IMR-90 (cell line): ENCODE measurements around the gene GFPT1. TPM values are rescaled to one million over a fixed set of nuclear protein-coding genes. Genes with fewer than 3 reads are reported as not detected.

ENCODE experiments used
- ATAC-seq: fragments of 200-7000 bp; cut with Tn5 transposase; 2 replicates; pipeline ENCODE4 v1.9.1; 2020; ENCODE audit warnings: low read depth, mild to moderate bottlenecking, moderate library complexity
- BruUV-seq: library from RNA; stranded (reverse); fragments of 400-500 nt; replicated peaks from 2 replicates; lab custom pipeline; 2021; lab: Mats Ljungman, UMichigan
- CTCF ChIA-PET: fragments of 300-600 bp; formaldehyde crosslinking; extraction: SDS; loops from one replicate; lab custom pipeline; 2021; ENCODE audit warnings: antibody characterized with exemption; lab: Yijun Ruan, JAX
- POLR2A ChIA-PET: fragments of 300-600 bp; sonication (Branson Sonifier 250); formaldehyde crosslinking; loops from one replicate; lab custom pipeline; 2022; ENCODE audit warnings: antibody characterized with exemption; ENCODE audit not compliant: unreplicated experiment; lab: Charles Lee
- DNase-seq: peaks from one replicate; pipeline ENCODE4 v3.0.0; 2013
- H2AFZ ChIP-seq: replicated peaks from 2 replicates; pipeline ENCODE3; 2013; ENCODE audit warnings: low read length, mild to moderate bottlenecking; ENCODE audit not compliant: poor library complexity
- H2AK5ac ChIP-seq: 2 replicates; pipeline ENCODE4 v1.6.1; 2013; ENCODE audit warnings: low read depth, low read length, inconsistent platforms
- H2AK9ac ChIP-seq: replicated peaks from 2 replicates; pipeline ENCODE3; 2013; ENCODE audit warnings: mild to moderate bottlenecking, low read depth, low read length, moderate library complexity; ENCODE audit not compliant: poor library complexity
- H2BK120ac ChIP-seq: 2 replicates; pipeline ENCODE4 v1.6.1; 2013; ENCODE audit warnings: low read depth, low read length, inconsistent platforms
- H2BK15ac ChIP-seq: 3 replicates; pipeline ENCODE4 v1.6.1; 2013; ENCODE audit warnings: low read depth, low read length, inconsistent platforms
- H2BK20ac ChIP-seq: 2 replicates; pipeline ENCODE4 v1.6.1; 2013; ENCODE audit warnings: low read depth, mild to moderate bottlenecking, inconsistent platforms, low read length, moderate library complexity
- H2BK5ac ChIP-seq: 2 replicates; pipeline ENCODE4 v1.6.1; 2013; ENCODE audit warnings: mild to moderate bottlenecking, low read depth, low read length, inconsistent platforms; ENCODE audit not compliant: poor library complexity, severe bottlenecking
- H3K14ac ChIP-seq: replicated peaks from 2 replicates; pipeline ENCODE4 v1.6.1; 2013; ENCODE audit warnings: low read depth, low read length, inconsistent platforms
- H3K18ac ChIP-seq: 2 replicates; pipeline ENCODE4 v1.6.1; 2013; ENCODE audit warnings: low read depth, low read length, control low read depth
- H3K23ac ChIP-seq: 2 replicates; pipeline ENCODE4 v1.6.1; 2013; ENCODE audit warnings: low read depth, low read length, inconsistent platforms
- H3K27ac ChIP-seq: 2 replicates; pipeline ENCODE4 v1.5.1; 2013; ENCODE audit warnings: mild to moderate bottlenecking, control low read depth, low read length; ENCODE audit not compliant: insufficient read depth
- H3K27me3 ChIP-seq: 2 replicates; pipeline ENCODE4 v1.6.1; 2013; ENCODE audit warnings: low read length; ENCODE audit not compliant: control insufficient read depth, insufficient read depth
- H3K36me3 ChIP-seq: 2 replicates; pipeline ENCODE4 v1.6.1; 2013; ENCODE audit warnings: low read length, mixed read lengths; ENCODE audit not compliant: control insufficient read depth, insufficient read depth
- H3K4ac ChIP-seq: 2 replicates; pipeline ENCODE4 v1.6.1; 2013; ENCODE audit warnings: low read depth, low read length, inconsistent platforms
- H3K4me1 ChIP-seq: 2 replicates; pipeline ENCODE4 v1.6.1; 2013; ENCODE audit warnings: low read length, mixed read lengths; ENCODE audit not compliant: control insufficient read depth, insufficient read depth
- H3K4me2 ChIP-seq: 2 replicates; pipeline ENCODE4 v1.6.1; 2013; ENCODE audit warnings: low read depth, mild to moderate bottlenecking, control low read depth, low read length, moderate library complexity
- H3K4me3 ChIP-seq: 2 replicates; pipeline ENCODE4 v1.5.1; 2013; ENCODE audit warnings: low read depth, mild to moderate bottlenecking, control low read depth, low read length, moderate library complexity; ENCODE audit not compliant: insufficient read depth
- H3K56ac ChIP-seq: 2 replicates; pipeline ENCODE4 v1.6.1; 2013; ENCODE audit warnings: low read length, inconsistent platforms; ENCODE audit not compliant: insufficient read depth; ENCODE audit errors: extremely low read depth
- H3K79me1 ChIP-seq, 2 experiments: 2 replicates each; pipeline ENCODE4 v1.6.1; 2013; ENCODE audit warnings: low read length in 2 of 2, inconsistent platforms in 1 of 2, low read depth in 1 of 2
- H3K9ac ChIP-seq: 2 replicates; pipeline ENCODE4 v1.6.1; 2013; ENCODE audit warnings: low read depth, low read length, control low read depth
- H3K9me1 ChIP-seq: 2 replicates; pipeline ENCODE4 v1.6.1; 2013; ENCODE audit warnings: low read length, inconsistent platforms; ENCODE audit not compliant: insufficient read depth
- H3K9me3 ChIP-seq: 2 replicates; pipeline ENCODE4 v1.6.1; 2013; ENCODE audit warnings: low read length; ENCODE audit not compliant: control insufficient read depth, insufficient read depth
- H4K20me1 ChIP-seq: 2 replicates; pipeline ENCODE4 v1.6.1; 2013; ENCODE audit warnings: low read length, inconsistent platforms; ENCODE audit not compliant: insufficient read depth
- H4K5ac ChIP-seq: 2 replicates; pipeline ENCODE4 v1.6.1; 2013; ENCODE audit warnings: mild to moderate bottlenecking, low read depth, low read length, control low read depth
- H4K8ac ChIP-seq, 2 experiments: 2 replicates each; pipeline ENCODE4 v1.6.1; 2013; ENCODE audit warnings: low read depth in 2 of 2, low read length in 2 of 2, control low read depth in 1 of 2, inconsistent platforms in 1 of 2
- H4K91ac ChIP-seq: 2 replicates; pipeline ENCODE4 v1.6.1; 2013; ENCODE audit warnings: low read depth, low read length, inconsistent platforms; ENCODE audit not compliant: insufficient read depth
- BHLHE40 ChIP-seq: fragments of 150-350 bp; IDR thresholded peaks from 2 replicates; pipeline ENCODE4 v1.6.1; 2016; ENCODE audit warnings: mild to moderate bottlenecking, low read depth, low read length
- CEBPB ChIP-seq: IDR thresholded peaks from 2 replicates; pipeline ENCODE4 v1.6.1; 2012; ENCODE audit warnings: low read depth, low read length, improper control_type of control experiment
- CHD1 ChIP-seq: IDR thresholded peaks from 2 replicates; pipeline ENCODE4 v1.6.1; 2012; ENCODE audit warnings: low read depth, low read length, improper control_type of control experiment
- CTCF ChIP-seq: conservative IDR thresholded peaks from 2 replicates; pipeline ENCODE4 v1.5.1; 2012; ENCODE audit warnings: mild to moderate bottlenecking, low read depth, low read length, improper control_type of control experiment
- ELK1 ChIP-seq: fragments of 150-350 bp; IDR thresholded peaks from 2 replicates; pipeline ENCODE4 v1.6.1; 2016; ENCODE audit warnings: low read depth, mild to moderate bottlenecking, low read length, moderate library complexity, borderline replicate concordance
- FOS ChIP-seq: fragments of 150-350 bp; IDR thresholded peaks from 2 replicates; pipeline ENCODE4 v1.6.1; 2016; ENCODE audit warnings: low read depth, low read length
- MAFK ChIP-seq: IDR thresholded peaks from 2 replicates; pipeline ENCODE4 v1.6.1; 2012; ENCODE audit warnings: low read depth, low read length, improper control_type of control experiment
- MAZ ChIP-seq: IDR thresholded peaks from 2 replicates; pipeline ENCODE4 v1.6.1; 2012; ENCODE audit warnings: low read depth, mild to moderate bottlenecking, low read length, improper control_type of control experiment, moderate library complexity, borderline replicate concordance
- MXI1 ChIP-seq: IDR thresholded peaks from 2 replicates; pipeline ENCODE4 v1.6.1; 2012; ENCODE audit warnings: low read depth, mild to moderate bottlenecking, low read length, moderate library complexity, borderline replicate concordance
- POLR2A ChIP-seq: IDR thresholded peaks from 2 replicates; pipeline ENCODE4 v1.6.1; 2012; ENCODE audit warnings: mild to moderate bottlenecking, low read depth, low read length
- RAD21 ChIP-seq: IDR thresholded peaks from 2 replicates; pipeline ENCODE4 v1.6.1; 2012; ENCODE audit warnings: low read length, improper control_type of control experiment
- RCOR1 ChIP-seq: IDR thresholded peaks from 2 replicates; pipeline ENCODE4 v1.6.1; 2012; ENCODE audit warnings: mild to moderate bottlenecking, low read length, improper control_type of control experiment; ENCODE audit not compliant: insufficient replicate concordance
- RFX5 ChIP-seq: IDR thresholded peaks from 2 replicates; pipeline ENCODE4 v1.8.0; 2012; ENCODE audit warnings: low read depth, mild to moderate bottlenecking, low read length, moderate library complexity
- SMC3 ChIP-seq: fragments of 150-350 bp; IDR thresholded peaks from 2 replicates; pipeline ENCODE4 v1.6.1; 2016; ENCODE audit warnings: low read depth, mild to moderate bottlenecking, antibody characterized with exemption, low read length, moderate library complexity
- USF2 ChIP-seq: fragments of 150-350 bp; IDR thresholded peaks from 2 replicates; pipeline ENCODE4 v1.6.1; 2017; ENCODE audit warnings: mild to moderate bottlenecking, antibody characterized with exemption, low read length, low read depth
- WGBS, 2 experiments: methylation state at CpG; one replicate each; pipeline versions ENCODE4 v1.1.5 to v1.1.7; 2013; ENCODE audit warnings: missing lambda C conversion rate in 2 of 2; ENCODE audit not compliant: insufficient read length in 1 of 2; ENCODE audit errors: extremely low coverage in 2 of 2; 5-methylcytosine and 5-hydroxymethylcytosine counted together
- dilution Hi-C: fragments of 300-500 bp; cut with HindIII; formaldehyde crosslinking; loops from one replicate; pipeline ENCODE4 v1.14.3; 2018; ENCODE audit warnings: low sequenced_read_pairs; ENCODE audit not compliant: unreplicated experiment
- in situ Hi-C: fragments of 300-500 bp; cut with MboI; formaldehyde crosslinking; loops from 3 replicates; pipeline ENCODE4 v1.14.3; 2019; ENCODE audit warnings: low sequenced_read_pairs, inconsistent platforms, mixed read lengths
- intact Hi-C: fragments of 100-400 bp; cut with micrococcal nuclease; formaldehyde crosslinking; loops from 2 replicates; pipeline ENCODE4 v1.10.0; 2022
- polyA plus RNA-seq, 3 experiments: library from polyadenylated mRNA; depleted of rRNA; stranded (reverse); fragments of >200 nt; gene quantifications; 2 replicates each; pipeline ENCODE4 v1.2.3, GENCODE V29; 2012; ENCODE audit warnings: low replicate concordance in 1 of 3
- total RNA-seq: library from RNA; depleted of rRNA; stranded (reverse); fragments of >200 nt; gene quantifications from 2 replicates; pipeline ENCODE4 v1.2.3, GENCODE V29; 2012

GFPT1 gene
- total and polyA plus RNA-seq, 2 of the 4 experiments (the other 2 are of a cell fraction) = 23.5 to 52.9 TPM

- DNase-seq = no peak
- Histone ChIP-seq H2AK9ac (no peak overlapping the region), H3K27ac (no peak overlapping the region), H2AFZ (no peak overlapping the region), H4K91ac (peak overlapping the region; percentile 69; the same call in 1 of the 2 replicates), H3K23ac (no peak overlapping the region), H3K9me1 (peaks cover 38% of the 10 kb centered on the region), H3K9ac (no peak overlapping the region), H3K14ac (no peak overlapping the region), H4K20me1 (no peaks in the 10 kb centered on the region), H4K5ac (no peak overlapping the region), H2BK120ac (no peak overlapping the region), H3K18ac (no peak overlapping the region), H3K4me1 (peaks cover 26% of the 10 kb centered on the region), H3K36me3 (no peaks in the 10 kb centered on the region), H3K56ac (no peak overlapping the region), H3K9me3 (no peaks in the 10 kb centered on the region), H3K27me3 (no peaks in the 10 kb centered on the region), H2BK5ac (no peak overlapping the region), H3K4ac (peak overlapping the region; percentile 81), H2BK15ac (no peak overlapping the region; the same call in 2 of the 3 replicates), H3K79me1 (0 out of 4 replicates have a peak, but pooled peaks cover 0 to 4% of the 10 kb centered on the region in 2 experiments), H2BK20ac (no peak overlapping the region), H4K8ac (no peak overlapping the region), H2AK5ac (peak overlapping the region; percentile 95), H3K4me2 (no peak overlapping the region), H3K4me3 (no peak overlapping the region)
- intact Hi-C loops = no loop called here
- dilution Hi-C loops = no loop called here
- TF ChIP-seq MAFK = no peak
- TF ChIP-seq RAD21 = no peak
- no peak for TF ChIP-seq ELK1
- TF ChIP-seq RFX5 = no peak
- TF ChIP-seq POLR2A = no peak
- no peak for TF ChIP-seq MXI1
- TF ChIP-seq CEBPB = no peak
- no peak for TF ChIP-seq FOS
- TF ChIP-seq CHD1 = no peak
- no peak for TF ChIP-seq SMC3
- no peak for TF ChIP-seq USF2
- no peak for TF ChIP-seq BHLHE40
- TF ChIP-seq MAZ = no peak
- no peak for TF ChIP-seq RCOR1
- TF ChIP-seq CTCF = no peak
- in situ Hi-C loops = no loop called here
- ChIA-PET CTCF (no interaction called here), POLR2A (no interaction called here)
- BruUV-seq = no TSS peak
- ATAC-seq = no peak
- 95% methylated on average over 3 of the region's 3 CpGs; no CpG with 5 or more reads in 1 of the 2 experiments for WGBS, 2 experiments
Measured at GRCh38 chr2:69296421-69296820, 90.6 kb downstream of the GFPT1 start.
